PC-9 (cell line): Measurements from ENCODE around the gene KRT78. TPM values are rescaled to one million over a fixed set of nuclear protein-coding genes. Genes with fewer than 3 reads are reported as not detected.

ENCODE experiments used
- BruUV-seq: library from RNA; stranded (reverse); fragments of 400-500 nt; replicated peaks from 2 replicates; lab custom pipeline; 2021; lab: Mats Ljungman, UMichigan
- CTCF ChIA-PET: fragments of 300-600 bp; sonication (Branson Sonifier 250); formaldehyde crosslinking; loops from one replicate; lab custom pipeline; 2022; ENCODE audit warnings: antibody characterized with exemption; lab: Charles Lee
- POLR2A ChIA-PET: fragments of 300-600 bp; sonication (Branson Sonifier 250); formaldehyde crosslinking; loops from one replicate; lab custom pipeline; 2022; ENCODE audit warnings: antibody characterized with exemption; ENCODE audit not compliant: unreplicated experiment; lab: Charles Lee
- DNase-seq, 2 experiments: peaks; one replicate each; pipeline versions ENCODE4 v3.0.0 to v3.0.0-alpha.2; 2015 to 2022; ENCODE audit warnings: mixed read lengths in 1 of 2
- H2AFZ ChIP-seq: fragments of 200-600 bp; sonication (generic); 2 replicates; pipeline ENCODE4 v1.8.1; 2017; ENCODE audit warnings: antibody characterized with exemption
- H3F3A ChIP-seq: fragments of 200-600 bp; sonication (generic); 2 replicates; pipeline ENCODE4 v1.8.1; 2017; ENCODE audit warnings: antibody characterized with exemption, mild to moderate bottlenecking, low read depth; ENCODE audit not compliant: insufficient read depth
- H3K27ac ChIP-seq: fragments of 200-600 bp; sonication (generic); 2 replicates; pipeline ENCODE4 v1.6.1; 2016; ENCODE audit warnings: mixed run types
- H3K27me3 ChIP-seq: fragments of 200-600 bp; sonication (generic); 2 replicates; pipeline ENCODE4 v1.6.1; 2016; ENCODE audit warnings: low read depth, mixed run types; ENCODE audit not compliant: insufficient read depth
- H3K36me3 ChIP-seq: fragments of 200-600 bp; sonication (generic); 2 replicates; pipeline ENCODE4 v1.6.1; 2016; ENCODE audit warnings: low read depth, mixed run types
- H3K4me1 ChIP-seq: fragments of 200-600 bp; sonication (generic); replicated peaks from 2 replicates; pipeline ENCODE4 v1.6.1; 2016; ENCODE audit warnings: mixed run types; ENCODE audit not compliant: insufficient read depth
- H3K4me2 ChIP-seq: fragments of 200-600 bp; sonication (generic); 2 replicates; pipeline ENCODE4 v1.6.1; 2017; ENCODE audit warnings: mixed run types
- H3K4me3 ChIP-seq: fragments of 200-600 bp; sonication (generic); 2 replicates; pipeline ENCODE4 v1.6.1; 2016; ENCODE audit warnings: mixed run types
- H3K79me2 ChIP-seq: fragments of 200-600 bp; sonication (generic); 2 replicates; pipeline ENCODE4 v1.6.1; 2017; ENCODE audit warnings: low read depth, mixed run types
- H3K9me2 ChIP-seq: fragments of 200-600 bp; sonication (generic); 2 replicates; pipeline ENCODE4 v1.8.1; 2017; ENCODE audit warnings: mild to moderate bottlenecking; ENCODE audit not compliant: insufficient read depth
- H3K9me3 ChIP-seq: fragments of 200-600 bp; sonication (generic); 2 replicates; pipeline ENCODE4 v1.8.1; 2016; ENCODE audit warnings: low read depth; ENCODE audit not compliant: insufficient read depth
- H4K20me1 ChIP-seq: fragments of 200-600 bp; sonication (generic); 2 replicates; pipeline ENCODE4 v1.8.1; 2017; ENCODE audit not compliant: insufficient read depth
- EZH2 ChIP-seq: fragments of 200-600 bp; sonication (generic); IDR thresholded peaks from 2 replicates; pipeline ENCODE4 v1.8.0; 2017; ENCODE audit warnings: antibody characterized with exemption, low read depth
- intact Hi-C: fragments of 100-400 bp; cut with micrococcal nuclease; formaldehyde crosslinking; loops from one replicate; pipeline ENCODE4 v1.10.0; 2022; ENCODE audit not compliant: unreplicated experiment
- total RNA-seq: library from RNA; stranded (reverse); gene quantifications from 2 replicates; pipeline ENCODE4 v1.2.3, GENCODE V29; 2021
- TF ChIP-seq, protein P1 (sequence below): fragments of 200-600 bp; sonication (generic); conservative IDR thresholded peaks from 2 replicates; pipeline ENCODE4 v1.6.1; 2017; ENCODE audit warnings: mixed run types, antibody characterized with exemption, mild to moderate bottlenecking, moderate library complexity

KRT78 gene
- total RNA-seq, 1 experiment from 2014 or later, result 1.5 TPM

DNA sequence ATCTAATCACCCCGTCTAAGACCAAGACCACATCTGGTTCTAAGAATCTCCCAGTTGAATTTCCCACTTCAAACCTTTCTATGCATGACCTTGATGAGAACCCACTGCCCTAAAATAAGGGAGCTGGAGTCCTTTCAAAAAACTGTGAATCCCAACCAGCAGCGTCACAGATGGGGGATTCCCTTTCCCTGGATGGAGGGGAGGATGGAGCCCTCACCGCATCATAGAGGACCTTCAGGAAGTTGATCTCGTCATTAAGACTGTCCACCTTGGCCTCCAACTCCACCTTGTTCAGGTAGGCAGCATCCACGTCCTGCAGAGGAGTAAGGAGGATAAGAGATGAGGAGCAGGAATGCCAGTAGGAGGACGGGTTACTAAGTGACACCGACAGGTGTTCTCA lies 39.6 kb downstream of the KRT78 start:
- ChIA-PET POLR2A (interaction anchor here (0.5 kb wide), 1 partner anchor 134 kb away, joined by 6 read pairs; no protein-coding TSS in a partner anchor), CTCF (no interaction called here)
- Histone ChIP-seq H3K36me3 (no peaks in the 10 kb centered on the region), H3K4me2 (no peak overlapping the region), H3K4me1 (peaks cover under 1% of the 10 kb centered on the region; the same call in 1 of the 2 replicates), H4K20me1 (no peaks in the 10 kb centered on the region), H3K27ac (no peak overlapping the region), H3K9me3 (no peaks in the 10 kb centered on the region), H2AFZ (no peak overlapping the region), H3K4me3 (no peak overlapping the region), H3K27me3 (no peaks in the 10 kb centered on the region), H3K79me2 (no peaks in the 10 kb centered on the region), H3F3A (no peaks in the 10 kb centered on the region), H3K9me2 (no peaks in the 10 kb centered on the region)
- no TSS peak for BruUV-seq
- intact Hi-C loops, result no loop called here
- TF ChIP-seq EZH2, result no peak
- TF ChIP-seq, protein P1, sequence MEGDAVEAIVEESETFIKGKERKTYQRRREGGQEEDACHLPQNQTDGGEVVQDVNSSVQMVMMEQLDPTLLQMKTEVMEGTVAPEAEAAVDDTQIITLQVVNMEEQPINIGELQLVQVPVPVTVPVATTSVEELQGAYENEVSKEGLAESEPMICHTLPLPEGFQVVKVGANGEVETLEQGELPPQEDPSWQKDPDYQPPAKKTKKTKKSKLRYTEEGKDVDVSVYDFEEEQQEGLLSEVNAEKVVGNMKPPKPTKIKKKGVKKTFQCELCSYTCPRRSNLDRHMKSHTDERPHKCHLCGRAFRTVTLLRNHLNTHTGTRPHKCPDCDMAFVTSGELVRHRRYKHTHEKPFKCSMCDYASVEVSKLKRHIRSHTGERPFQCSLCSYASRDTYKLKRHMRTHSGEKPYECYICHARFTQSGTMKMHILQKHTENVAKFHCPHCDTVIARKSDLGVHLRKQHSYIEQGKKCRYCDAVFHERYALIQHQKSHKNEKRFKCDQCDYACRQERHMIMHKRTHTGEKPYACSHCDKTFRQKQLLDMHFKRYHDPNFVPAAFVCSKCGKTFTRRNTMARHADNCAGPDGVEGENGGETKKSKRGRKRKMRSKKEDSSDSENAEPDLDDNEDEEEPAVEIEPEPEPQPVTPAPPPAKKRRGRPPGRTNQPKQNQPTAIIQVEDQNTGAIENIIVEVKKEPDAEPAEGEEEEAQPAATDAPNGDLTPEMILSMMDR, result no peak
- no peak for DNase-seq

DNA sequence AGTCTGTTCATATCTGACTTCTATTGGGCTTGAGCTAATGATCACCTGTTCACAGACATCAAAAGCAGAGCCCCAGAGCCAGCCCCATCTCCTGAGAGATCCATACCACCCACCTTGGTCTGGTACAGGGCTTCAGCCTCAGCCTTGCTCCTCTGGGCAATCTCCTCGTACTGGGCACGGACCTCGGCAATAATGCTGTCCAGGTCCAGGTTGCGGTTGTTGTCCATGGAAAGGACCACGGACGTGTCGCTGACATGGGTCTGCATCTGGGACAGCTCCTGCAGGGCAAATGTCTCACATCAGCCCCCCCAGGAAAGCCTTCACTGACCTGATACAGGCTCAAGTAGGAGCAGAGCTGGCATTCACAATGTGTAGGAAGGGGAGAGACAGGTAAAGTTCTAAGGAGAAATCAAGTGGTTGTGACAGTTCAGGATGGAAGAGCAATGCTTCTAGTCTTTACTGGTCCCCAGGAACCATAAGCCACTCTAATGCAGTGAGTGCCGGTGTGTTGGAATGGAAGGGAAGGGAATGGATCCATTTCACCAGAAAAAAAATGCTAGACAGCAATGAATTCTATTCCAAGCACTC lies 40.1 kb downstream of the KRT78 start:
- no TSS peak for BruUV-seq
- H3F3A ChIP-seq, result no peaks in the 10 kb centered on the region
- no peaks in the 10 kb centered on the region for H3K79me2 ChIP-seq
- no peak overlapping the region for H3K27ac ChIP-seq
- H3K27me3 ChIP-seq, result no peaks in the 10 kb centered on the region
- ChIA-PET POLR2A (interaction anchor here (0.6 kb wide), 1 partner anchor 10 kb away, joined by 4 read pairs; no protein-coding TSS in a partner anchor), CTCF (no interaction called here)
- H3K9me3 ChIP-seq, result no peaks in the 10 kb centered on the region
- no peak for DNase-seq
- no peak overlapping the region for H3K4me2 ChIP-seq
- intact Hi-C loops, result no loop called here
- no peaks in the 10 kb centered on the region for H3K36me3 ChIP-seq
- no peak overlapping the region for H3K4me3 ChIP-seq
- no peaks in the 10 kb centered on the region for H4K20me1 ChIP-seq
- H3K4me1 ChIP-seq, result no peaks in the 10 kb centered on the region
- TF ChIP-seq, protein P1, result no peak
- no peak for TF ChIP-seq EZH2
- no peaks in the 10 kb centered on the region for H3K9me2 ChIP-seq
- no peak overlapping the region for H2AFZ ChIP-seq

DNA sequence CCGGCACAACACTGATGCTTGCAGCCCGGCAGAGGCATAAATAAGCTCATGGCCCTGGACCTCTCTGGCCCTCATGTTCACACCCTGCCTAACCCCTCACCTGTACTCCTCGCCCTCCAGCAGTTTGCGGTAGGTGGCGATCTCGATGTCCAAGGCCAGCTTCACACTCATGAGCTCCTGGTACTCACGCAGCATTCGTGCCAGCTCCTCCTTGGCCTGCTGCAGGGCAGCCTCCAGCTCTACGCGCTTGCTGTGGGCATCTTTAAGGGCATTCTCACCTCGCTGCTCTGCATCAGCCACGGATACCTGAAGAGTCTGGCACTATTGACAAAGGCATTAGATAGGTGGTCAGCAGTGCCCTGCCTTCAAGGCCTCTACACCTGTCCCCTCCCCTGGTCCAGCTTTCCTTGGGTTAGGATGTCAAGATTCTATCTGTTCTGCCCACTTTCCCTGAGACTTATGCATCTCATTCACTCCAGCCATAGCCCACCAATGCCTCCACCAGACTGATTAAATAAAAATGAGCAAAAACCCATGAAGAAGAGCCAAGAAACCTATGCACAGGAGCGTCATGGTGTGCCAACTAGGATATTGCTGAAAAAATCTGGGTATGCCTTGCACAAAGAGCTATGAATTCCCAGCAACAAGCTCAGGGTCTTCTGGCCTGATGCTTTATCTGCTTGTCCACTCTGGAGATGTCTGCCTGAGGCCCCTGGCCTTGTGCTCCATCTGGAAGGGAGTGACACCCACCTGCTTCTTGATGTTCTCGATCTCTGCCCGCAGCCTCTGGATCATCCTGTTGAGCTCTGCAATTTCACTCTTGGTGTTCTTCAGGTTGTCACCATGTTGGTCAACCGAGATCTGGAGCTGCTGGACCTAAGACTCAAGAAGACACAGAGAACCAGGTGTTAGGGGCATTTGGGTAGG lies 41.0 kb downstream of the KRT78 start:
- H3K9me3 ChIP-seq, result no peaks in the 10 kb centered on the region
- H3K36me3 ChIP-seq, result no peaks in the 10 kb centered on the region
- intact Hi-C loops, result no loop called here
- H3F3A ChIP-seq, result no peaks in the 10 kb centered on the region
- no peak overlapping the region for H3K4me3 ChIP-seq
- H4K20me1 ChIP-seq, result no peaks in the 10 kb centered on the region
- TF ChIP-seq, protein P1, result no peak
- no peak for TF ChIP-seq EZH2
- CTCF ChIA-PET, result no interaction called here
- no peak overlapping the region for H3K4me2 ChIP-seq
- no peak overlapping the region for H2AFZ ChIP-seq
- no peaks in the 10 kb centered on the region for H3K4me1 ChIP-seq
- POLR2A ChIA-PET, result interaction anchor here (0.6 kb wide), 2 partner anchors 11 to 97 kb away, joined by 4 to 5 read pairs; partner anchors contain the start of gene KRT8
- H3K79me2 ChIP-seq, result no peaks in the 10 kb centered on the region
- H3K27me3 ChIP-seq, result no peaks in the 10 kb centered on the region
- no peaks in the 10 kb centered on the region for H3K9me2 ChIP-seq
- no peak overlapping the region for H3K27ac ChIP-seq
- BruUV-seq, result no TSS peak
- no peak for DNase-seq
